HG02759 (cell line): Measurements from ENCODE around the gene ITIH2.

Source experiments
- ATAC-seq: cut with Tn5 transposase; IDR thresholded peaks from one replicate; pipeline ENCODE4 v1.9.1; 2021; ENCODE audit warnings: mild to moderate bottlenecking, moderate library complexity; ENCODE audit not compliant: unreplicated experiment

Gene ITIH2

DNA sequence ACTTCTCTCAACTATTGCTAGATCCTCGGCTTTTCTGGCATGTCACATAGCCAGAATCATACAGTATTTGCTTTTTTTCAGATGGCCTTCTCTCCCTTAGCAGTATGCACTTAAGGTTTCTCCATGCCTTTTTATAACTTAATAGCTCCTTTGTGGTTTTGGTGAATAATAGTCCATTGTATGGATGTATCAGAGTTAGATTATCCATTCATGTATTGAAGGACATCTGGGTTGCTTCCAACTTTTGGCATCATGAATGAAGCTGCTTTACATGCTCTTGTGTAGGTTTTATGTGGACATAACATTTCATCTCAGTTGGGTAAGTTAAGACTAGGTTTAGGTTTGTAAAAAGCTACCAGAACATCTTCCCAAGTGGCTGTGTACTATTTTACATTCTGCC is 89.4 kb downstream of the ITIH2 start:
- ATAC-seq, result no peak

GRCh38 chr10:7794251-7795026 is 91.3 kb downstream of the ITIH2 start:
- ATAC-seq, result no peak

- ATAC-seq, result no peak
Measured at GRCh38 chr10:7795605-7796004, 92.5 kb downstream of the ITIH2 start.

DNA sequence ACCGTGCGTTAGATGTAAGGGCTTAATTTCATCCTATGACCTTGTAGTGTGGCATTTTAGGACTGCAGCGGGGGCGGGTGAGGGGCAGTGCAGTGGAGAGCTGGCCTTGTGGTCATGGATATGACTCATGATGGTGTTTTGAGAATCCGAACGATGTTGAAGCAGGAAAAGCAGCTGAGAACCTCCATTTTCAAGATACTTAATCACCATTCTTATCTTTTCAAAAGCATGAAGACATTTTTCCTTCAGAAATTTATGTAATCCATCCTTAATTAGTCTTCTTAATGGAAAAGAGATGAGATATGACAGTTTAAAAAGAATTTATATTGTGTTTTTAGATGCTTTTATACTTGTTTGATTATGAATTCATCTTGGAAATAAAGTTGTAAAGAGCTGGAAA is 94.5 kb downstream of the ITIH2 start:
- no peak for ATAC-seq
